NCI-H226 (cell line): ENCODE results near the gene HHIP.

ENCODE experiments used
- DNase-seq: peaks from one replicate; pipeline ENCODE4 v3.0.0-alpha.2; 2015

Gene HHIP

DNA sequence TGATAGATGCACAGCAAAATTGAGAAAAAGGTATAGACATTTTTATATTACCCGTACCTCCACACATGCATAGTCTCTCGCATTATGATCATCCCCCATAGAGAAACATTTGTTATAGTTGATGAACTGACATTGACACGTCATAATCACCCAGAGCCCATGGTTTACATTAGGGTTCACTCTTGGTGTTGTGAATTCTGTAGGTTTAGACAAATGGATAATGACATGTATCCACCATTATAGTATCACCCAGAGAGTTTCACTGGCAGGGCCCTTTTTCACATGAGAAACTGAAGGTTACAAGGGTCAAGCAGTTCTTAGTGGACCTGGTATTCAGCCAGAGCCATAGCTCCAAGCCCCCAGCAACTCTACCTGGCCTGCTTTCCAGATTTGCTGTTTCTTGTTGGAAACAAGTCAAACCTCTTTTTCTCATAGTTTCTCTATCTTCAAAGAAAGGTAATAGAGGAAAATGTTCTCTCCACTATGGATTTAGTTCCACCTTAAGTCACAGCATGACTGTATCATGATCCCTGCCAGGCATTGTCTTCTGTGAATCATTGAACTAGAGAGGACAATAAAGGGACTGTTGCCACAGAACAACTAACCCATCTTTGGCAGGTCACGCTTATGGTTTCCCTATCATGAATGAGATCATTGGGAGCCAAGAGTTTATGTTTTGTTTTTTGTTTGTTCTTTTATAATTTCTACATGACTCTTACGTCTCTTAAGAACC is 64.0 kb downstream of the HHIP start:
- no peak for DNase-seq

DNA sequence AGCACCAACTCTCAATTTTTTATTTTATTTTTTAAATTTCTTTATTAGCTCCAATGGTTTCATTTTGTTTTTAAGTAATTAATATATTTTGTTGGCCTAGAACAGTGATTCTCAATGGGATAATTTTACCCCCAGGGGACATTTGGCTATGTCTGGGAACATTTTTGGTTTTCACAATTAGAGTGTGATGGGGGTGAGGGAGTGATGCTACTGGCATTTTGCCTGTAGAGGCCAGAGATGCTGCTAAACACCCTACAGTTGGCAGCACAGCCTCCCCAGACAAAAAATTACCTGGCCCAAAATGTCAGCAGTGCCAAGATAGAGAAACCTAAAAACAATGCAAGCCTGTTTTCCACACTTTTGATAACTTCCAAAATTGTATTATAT is 64.6 kb downstream of the HHIP start:
- no peak for DNase-seq

DNA sequence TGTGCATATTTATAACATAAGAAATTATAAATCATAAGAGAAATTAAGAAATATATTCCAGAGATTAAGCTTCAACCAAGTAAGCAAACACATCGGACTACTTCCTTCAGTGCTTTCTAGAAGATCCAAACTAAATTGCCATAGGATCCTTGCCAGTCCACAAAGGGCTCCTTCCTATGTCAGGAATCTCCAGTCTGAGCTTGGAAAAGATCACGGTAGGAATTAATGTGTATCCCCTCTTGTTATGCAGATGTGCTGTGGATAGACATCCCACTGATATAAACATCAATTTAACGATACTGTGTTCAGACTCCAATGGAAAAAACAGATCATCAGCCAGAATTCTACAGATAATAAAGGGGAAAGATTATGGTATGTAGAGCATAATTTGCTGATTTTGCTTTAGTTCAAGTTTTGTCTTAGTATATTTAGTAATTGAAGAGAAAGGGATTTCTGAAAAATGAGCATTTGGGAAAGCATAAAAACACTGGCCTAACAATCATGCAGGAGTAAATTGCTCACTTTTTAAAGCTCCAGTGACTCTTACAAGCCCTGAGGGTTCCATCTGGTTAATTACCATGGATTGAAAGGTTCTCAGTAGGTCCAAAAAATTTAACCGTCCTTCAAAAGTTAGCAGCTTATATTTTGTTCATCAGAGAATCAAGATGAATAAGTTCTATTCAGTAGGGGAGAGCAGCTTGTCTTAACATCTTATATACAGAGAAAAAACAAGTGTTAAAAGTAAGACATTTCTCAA is 65.9 kb downstream of the HHIP start:
- no peak for DNase-seq

DNA sequence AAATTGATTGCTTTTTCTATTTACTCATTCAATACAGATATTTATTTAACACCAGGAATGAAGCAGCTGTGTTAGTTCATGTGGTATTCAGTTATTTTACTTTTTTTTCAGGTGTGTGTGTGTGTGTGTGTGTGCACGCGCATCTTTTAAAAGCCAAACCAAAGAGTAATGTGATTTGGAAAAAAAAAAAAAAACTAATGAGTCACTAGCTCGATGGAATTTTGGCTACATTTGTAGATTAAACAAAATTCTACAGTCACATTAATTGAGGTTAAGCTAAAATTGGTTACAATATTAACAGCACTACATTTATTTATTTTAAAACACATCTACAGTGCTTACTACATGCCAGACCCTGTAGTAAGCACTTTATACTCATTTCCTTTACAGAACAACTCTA is 66.8 kb downstream of the HHIP start:
- no peak for DNase-seq

DNA sequence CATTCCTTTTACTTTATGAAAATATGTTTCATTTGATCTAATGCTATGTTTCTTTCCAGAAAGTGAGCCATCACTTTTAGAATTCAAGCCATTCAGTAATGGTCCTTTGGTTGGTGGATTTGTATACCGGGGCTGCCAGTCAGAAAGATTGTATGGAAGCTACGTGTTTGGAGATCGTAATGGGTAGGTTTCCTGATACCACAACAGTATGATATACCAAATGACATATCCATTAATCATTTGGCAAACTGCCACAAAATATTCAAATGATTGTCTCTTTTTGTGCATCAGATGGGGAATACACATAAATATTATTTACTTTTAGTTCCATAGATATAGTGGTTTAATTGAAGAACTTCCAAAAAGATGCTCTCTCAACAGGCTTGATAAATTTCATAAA is 68.2 kb downstream of the HHIP start:
- no peak for DNase-seq

DNA sequence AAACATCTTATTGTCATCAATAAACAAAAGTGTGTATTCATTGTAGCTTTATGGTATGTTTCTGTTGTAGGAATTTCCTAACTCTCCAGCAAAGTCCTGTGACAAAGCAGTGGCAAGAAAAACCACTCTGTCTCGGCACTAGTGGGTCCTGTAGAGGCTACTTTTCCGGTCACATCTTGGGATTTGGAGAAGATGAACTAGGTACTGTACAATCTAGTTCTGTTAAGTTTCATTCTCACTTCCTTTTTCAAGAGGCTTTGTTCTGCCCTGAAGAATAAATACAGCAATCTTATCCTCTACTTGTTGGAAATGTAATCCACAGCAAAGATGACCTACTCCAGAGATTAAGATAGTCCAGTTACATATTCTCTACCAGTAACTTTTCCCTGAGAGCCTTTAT is 69.3 kb downstream of the HHIP start:
- DNase-seq: no peak

DNA sequence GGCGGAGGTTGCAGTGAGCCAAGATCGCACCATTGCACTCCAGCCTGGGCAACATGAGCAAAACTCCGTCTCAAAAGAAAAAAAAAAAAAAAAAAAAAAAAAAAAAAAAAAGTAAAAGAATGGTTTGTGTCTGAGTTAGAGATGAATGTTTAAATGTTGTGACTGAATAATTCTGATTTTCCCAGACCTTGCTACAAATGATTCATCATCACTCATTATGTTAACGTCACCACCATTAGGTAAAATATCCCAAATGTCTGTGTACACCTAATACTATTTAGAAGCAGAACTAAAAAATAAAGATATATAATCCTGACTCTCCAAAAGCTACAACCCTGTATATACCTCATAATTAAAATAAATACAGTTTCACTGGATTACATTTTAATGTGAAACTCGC is 70.8 kb downstream of the HHIP start:
- DNase-seq: no peak

DNA sequence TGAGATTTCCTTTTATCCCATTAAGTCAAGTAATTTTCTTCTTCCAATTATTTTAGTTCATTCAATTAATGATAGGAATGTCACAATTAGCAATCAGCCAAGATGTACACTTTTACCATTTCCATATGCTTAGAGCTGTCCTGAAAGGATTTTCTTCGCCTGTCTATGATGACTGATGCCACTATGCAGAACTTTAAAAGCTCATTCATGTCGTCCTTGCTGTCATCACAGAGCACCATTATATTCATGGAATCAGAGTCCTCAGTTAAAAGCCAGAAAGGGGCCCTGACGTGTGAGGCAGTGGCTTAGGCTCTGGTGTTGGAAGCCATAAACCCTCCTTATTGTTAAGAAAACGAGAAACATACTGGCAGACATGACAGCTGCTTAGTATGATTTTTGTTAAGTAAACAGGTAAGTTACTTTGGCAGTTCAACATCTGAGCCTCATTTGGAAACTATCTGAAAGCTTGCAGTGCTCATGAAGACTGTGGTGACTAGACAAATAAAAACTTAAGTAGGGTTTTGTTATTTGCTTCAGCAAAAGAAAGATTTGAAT is 73.1 kb downstream of the HHIP start:
- DNase-seq: no peak

DNA sequence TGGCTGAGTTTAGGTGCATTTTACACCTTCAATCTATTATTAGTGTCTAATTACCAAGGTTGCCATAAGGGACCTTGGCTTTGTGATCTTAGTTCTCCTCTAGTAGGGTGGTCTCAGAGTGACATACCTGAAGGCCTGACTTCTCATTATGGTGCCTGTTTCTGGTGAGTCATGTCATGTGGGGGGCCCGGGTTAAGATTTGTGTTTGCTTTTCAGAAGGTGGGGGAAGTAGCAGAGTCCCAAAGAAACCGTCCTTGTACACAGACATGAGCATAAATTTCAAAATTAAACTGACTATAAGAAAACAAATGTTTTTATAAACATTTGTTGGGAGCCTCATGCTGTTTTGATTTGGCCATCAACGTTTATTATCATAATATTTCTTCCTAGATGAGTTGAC is 74.5 kb downstream of the HHIP start:
- no peak for DNase-seq

DNA sequence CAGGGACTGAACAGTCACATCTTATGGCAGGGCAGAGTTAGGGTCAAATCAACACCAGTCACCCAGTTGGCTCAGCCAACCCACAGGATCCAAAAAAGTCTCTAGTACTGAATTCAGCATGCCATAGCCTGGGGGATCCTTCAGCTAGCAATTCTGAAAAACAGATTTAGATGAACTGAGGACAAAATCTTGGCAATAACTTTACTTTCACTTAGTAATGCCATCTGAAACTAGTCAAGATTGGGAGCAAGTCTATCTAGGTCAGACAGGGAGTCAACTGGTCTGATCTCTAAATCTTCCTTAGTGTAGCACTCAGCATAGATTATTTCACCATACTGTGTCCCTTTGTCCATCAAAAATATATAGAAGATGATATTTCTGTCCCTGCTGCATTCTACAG is 76.0 kb downstream of the HHIP start:
- DNase-seq: no peak

DNA sequence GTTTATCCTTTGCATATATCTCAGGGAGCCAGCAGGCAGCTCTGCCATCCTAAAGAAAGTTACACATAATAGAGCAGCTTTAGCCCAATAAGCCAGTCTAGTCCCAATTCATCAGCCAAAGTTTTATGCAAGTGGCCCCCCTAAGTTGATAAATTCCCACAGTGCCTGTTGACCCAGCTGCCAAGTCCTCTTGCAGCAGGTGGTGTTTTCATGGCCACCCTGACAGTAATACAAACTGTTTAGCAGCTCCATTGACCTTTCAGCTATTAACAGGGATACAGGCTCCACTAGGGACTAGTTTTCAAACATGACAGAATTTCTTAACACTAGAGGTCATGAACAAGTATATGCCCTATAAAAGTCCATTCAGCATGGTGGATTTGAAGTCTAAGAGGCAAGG is 77.5 kb downstream of the HHIP start:
- DNase-seq: no peak

DNA sequence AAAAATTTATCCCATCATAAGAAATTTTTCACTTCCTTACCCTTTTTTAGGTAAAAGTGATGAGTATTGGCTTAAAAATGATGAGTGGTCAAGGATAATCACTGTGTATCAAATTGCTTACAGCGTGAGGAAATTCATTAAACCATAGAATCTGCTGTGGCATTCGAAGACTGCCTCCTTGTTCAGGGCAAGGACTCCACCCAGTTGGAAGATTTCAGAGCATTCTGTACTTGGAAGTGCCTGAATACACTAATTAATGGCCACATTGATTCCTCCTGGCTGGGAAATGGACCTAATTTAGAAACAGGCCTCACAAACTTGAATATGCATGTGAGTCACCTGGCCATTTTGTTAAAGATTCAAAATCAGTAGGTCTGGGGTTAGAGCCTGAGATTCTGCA is 83.2 kb downstream of the HHIP start:
- no peak for DNase-seq

DNA sequence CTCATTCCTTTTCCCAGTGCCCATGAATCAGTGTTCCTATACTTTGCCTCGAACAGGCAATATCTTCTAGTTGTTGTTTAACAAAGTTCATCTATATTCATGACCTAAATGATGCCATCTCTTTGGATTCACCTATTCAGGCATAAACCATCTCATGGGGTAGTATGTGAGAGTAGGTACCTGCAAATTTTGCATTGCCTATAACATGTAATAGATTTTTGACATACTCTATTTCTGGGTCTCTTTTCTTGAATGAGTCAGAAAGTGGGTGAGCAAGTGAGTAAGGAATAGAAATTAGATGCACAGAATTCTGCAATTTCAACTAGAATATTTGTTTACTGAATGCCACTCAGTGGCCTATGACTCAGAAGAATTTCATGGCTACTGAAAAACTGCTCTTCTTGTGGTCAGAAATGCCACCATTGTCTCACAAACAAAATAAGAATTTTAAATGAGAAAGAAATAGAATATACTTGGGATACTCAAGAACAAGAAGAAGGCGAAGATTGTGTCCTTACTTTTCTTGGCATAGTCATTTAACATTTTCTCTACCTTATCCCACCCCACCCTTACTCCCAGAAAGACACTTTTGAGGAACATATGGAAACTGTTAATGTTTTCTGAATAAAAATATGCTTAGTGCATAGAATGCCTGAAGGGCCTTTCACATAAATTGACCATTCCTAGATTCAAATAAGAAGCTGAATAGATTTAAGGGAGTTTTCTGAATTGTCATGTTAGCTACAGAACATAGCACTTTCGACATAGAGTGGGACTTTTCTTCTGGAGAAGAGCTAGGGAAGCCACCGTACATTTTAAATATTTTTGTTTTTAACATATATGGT is 86.8 kb downstream of the HHIP start:
- no peak for DNase-seq

DNA sequence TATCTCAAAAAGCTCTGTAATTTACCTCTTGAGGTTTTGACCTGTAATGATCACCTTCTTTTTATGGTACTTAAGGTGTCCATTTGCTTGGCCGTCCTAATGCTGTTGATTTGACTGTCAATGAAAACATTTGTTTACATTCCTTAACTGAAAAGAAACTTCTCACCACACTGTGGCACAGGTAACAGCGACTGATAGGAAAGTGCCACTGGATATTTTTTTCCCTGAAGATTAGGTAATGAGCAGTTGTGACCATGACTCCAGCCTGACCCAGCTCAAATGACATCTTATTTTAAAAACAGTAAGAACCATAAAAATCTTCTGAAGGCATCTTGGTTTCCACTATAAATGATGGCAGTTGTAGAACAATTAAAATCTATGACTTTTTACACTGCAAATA is 87.6 kb downstream of the HHIP start:
- no peak for DNase-seq

DNA sequence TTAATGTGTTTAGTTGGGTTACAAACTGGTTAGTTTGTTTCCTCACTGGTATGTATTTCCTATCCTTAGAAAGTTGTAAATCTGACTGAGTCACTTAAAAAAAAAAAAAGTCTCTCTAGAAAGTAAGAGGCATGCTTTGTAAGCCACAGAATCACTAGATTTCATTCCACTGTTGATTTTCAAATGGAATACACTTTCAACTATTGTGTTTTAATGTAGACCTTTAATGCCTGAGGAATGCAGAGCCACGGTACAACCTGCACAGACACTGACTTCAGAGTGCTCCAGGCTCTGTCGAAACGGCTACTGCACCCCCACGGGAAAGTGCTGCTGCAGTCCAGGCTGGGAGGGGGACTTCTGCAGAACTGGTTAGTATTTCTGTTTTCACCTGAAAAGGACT is 88.6 kb downstream of the HHIP start:
- DNase-seq: peak; percentile 47

DNA sequence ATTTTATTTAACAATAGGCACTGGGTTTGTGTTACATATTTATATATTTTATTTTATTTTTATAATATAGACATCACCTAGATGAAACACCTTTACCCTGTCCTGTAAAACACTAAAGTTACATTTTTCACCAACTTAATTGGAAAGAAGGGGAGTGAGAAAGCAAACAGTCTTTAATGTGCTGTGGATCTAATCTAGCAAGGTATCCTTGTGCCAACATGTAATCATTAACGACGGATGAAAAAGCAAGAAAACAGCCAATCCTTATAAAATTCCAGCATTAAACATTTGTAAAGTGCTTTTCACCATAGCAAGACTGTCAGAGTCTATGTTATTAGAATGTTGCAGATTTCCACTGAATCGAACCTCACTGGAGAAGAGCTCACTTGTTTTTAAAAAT is 92.7 kb downstream of the HHIP start:
- DNase-seq: no peak

DNA sequence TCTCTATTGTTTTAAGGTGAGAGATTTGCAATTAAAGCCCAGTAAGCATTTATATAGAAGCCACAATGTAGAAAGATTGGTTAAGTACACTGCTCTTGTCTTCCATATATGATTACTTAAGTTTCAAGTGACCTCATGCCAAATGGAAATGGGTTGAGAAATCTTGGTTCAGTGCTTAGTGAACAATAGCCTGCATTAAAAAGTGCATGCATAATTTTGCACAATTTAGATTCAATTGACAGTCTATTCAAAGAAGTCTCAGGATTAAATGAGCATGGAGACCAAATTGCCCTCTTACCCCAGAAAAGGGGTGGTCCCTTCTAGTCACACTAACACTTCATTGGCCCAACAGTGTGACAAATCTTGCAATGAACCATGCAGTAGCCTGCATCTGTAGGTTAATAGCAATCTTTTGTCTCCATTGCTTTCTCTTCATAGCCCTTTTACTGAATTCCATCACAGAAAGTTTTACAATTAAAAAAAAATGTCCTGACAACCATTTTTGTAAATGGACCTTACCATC is 93.6 kb downstream of the HHIP start:
- DNase-seq: no peak

DNA sequence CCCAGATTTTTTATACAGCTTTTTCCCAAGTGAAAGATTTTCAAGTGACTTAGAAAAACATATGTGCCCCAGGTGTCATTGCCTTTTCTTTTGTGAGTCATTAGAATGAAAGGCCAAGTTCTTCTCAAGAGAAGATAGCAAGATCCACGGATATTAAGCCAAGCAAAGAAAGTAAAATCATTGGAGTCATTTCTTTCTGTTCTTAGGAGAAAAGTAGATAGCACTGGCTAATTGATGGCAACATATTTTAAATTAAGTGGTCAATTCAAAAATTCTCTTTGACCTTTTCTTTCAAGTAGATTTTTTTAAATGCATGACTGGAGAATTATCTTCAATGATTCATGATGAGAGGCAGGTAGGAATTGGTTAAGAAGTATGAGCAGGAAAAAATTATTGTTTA is 94.4 kb downstream of the HHIP start:
- DNase-seq: no peak

DNA sequence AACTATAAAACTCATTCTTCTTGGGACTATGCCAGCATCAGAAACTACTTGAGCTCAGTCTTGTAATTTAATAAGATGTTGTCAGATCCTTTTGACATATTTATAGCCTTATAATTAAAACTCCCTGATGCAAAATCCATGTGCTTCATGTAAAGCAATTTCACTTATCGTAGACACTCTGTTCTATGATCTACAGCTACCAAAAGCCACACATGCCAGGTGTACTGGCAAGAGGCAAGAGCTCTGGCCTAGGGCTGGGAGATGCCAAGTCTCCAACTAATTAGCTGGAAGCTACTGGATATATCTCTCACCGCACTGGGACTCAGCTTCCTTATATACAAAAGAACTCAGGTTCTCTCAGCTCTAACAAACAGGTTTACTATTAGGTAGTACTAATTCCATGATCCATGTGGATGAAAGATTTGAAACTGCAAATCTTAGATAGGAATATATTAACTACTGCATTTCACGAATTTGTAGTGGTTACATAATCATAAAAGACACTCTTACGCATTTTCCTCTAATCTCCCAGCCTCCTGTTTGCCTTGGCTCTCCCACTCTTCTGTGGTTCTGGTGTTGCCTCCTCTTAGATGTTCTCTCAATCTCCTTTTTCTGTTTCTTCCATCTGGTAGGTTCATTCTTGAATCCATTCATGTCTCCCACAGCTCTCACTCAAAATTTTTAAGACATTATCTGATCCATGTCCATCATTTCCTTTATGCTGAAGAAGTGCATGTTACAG is 103.0 kb downstream of the HHIP start:
- peak; percentile 65 for DNase-seq

DNA sequence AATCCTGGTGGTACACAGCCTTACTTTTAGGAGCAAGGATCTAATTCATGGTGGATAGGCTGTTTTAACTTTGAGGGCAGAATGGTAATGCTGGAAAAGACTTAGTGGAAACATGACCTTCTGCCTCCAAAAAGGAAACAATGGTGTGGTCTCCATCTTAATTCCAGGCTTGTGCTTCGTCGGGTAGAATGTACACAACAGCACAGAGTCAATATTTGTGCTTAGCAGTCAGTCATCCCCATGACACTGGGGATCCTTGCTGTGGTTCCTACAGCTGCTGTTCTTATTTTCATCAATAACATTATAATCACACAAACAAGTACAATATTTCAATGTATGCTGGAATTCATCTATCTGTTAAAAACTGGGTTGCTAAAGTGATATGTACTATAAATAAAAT is 104.4 kb downstream of the HHIP start:
- no peak for DNase-seq

DNA sequence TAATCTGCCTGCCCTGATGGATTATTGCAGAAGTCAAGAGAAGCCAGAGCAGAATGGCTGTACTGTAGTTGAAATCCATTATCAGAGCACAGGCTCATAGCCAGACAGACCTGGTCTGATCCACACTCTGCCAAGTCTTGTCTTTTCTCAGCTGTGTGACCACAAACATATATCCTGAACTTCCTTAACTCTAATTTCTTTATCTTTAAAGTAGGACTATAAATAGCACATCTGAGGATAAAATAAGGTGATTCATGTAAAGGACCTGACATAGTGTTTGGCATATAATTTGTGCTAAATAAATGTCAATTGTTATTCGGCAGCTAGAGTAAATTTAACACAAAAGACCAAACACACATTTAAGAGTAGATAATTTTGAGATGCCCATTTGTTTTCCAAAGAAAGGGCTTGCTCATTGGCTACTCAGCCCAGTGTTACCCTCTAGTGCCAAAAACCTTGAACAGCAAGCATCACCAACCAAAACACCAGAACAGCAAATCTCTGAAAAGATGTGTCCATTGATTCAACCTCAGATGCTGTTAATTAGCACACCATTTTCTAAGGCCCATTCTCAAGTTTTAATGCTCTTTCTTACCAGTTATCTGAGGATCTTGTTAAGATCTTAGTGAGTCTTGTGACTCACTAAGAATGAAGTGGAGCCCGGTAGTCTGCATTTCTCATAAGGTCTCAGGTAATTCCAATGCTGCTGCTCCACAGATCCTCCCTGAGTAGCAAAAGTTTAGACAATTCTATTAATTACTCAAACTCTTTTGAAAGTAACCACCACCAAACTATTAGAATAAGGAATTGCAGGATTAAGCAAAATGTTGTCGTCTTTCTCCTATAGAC is 108.8 kb downstream of the HHIP start:
- DNase-seq: peak; percentile 30

DNA sequence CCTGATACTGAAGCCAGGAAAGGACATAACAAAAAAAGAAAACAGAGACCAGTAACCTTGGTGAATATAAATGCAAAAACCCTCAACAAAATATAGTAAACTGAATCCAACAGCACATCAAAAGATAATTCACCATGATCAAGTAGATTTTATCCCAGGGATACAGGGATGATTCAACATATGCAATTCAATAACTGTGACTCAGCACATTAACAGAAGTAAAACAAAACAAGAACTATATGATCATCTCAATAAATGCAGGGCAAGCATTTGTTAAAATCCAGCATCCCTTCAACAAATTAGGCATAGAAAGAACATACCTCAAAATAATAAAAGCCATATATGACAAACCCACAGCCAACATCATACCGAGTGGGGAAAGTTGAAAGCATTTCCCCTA is 112.0 kb downstream of the HHIP start:
- DNase-seq: no peak
